OCI-LY1 (cell line): ENCODE data around the gene GLG1.

Source experiments
- H2AFZ ChIP-seq: fragments of 200-600 bp; sonication (generic), shearing (Covaris generic); 2 replicates; pipeline ENCODE4 v1.6.0; 2014; ENCODE audit warnings: antibody characterized with exemption, mild to moderate bottlenecking, low read length
- H3F3A ChIP-seq: fragments of 200-600 bp; sonication (generic), shearing (Covaris generic); 2 replicates; pipeline ENCODE4 v1.6.0; 2014; ENCODE audit warnings: mild to moderate bottlenecking, antibody characterized with exemption, low read length, moderate library complexity; ENCODE audit not compliant: insufficient read depth
- H3K27ac ChIP-seq: fragments of 200-600 bp; sonication (generic); 2 replicates; pipeline ENCODE4 v1.5.1; 2014; ENCODE audit warnings: low read length, mixed run types, mild to moderate bottlenecking, low read depth; ENCODE audit not compliant: poor library complexity, severe bottlenecking
- H3K27me3 ChIP-seq: fragments of 200-600 bp; sonication (generic); 2 replicates; pipeline ENCODE4 v1.6.0; 2014; ENCODE audit warnings: antibody characterized with exemption, mild to moderate bottlenecking, low read length, moderate library complexity; ENCODE audit not compliant: insufficient read depth
- H3K36me3 ChIP-seq: fragments of 200-600 bp; sonication (generic); 2 replicates; pipeline ENCODE4 v1.6.1; 2014; ENCODE audit warnings: mild to moderate bottlenecking, antibody characterized with exemption, low read length, moderate library complexity, mixed read lengths; ENCODE audit not compliant: insufficient read depth
- H3K4me1 ChIP-seq: fragments of 200-600 bp; sonication (generic); 2 replicates; pipeline ENCODE4 v1.5.1; 2014; ENCODE audit warnings: mild to moderate bottlenecking, low read length, moderate library complexity; ENCODE audit not compliant: insufficient read depth, severe bottlenecking
- H3K4me2 ChIP-seq: fragments of 200-600 bp; sonication (generic), shearing (Covaris generic); 2 replicates; pipeline ENCODE4 v1.6.1; 2014; ENCODE audit warnings: low read length
- H3K4me3 ChIP-seq: fragments of 200-600 bp; sonication (generic); 2 replicates; pipeline ENCODE4 v1.5.1; 2014; ENCODE audit warnings: low read length, low read depth, mild to moderate bottlenecking, mixed read lengths; ENCODE audit not compliant: poor library complexity, severe bottlenecking
- H3K79me2 ChIP-seq: fragments of 200-600 bp; shearing (Covaris generic); 2 replicates; pipeline ENCODE4 v1.6.1; 2016; ENCODE audit warnings: mixed run types, low read length, mixed read lengths; ENCODE audit not compliant: insufficient read depth
- H3K9ac ChIP-seq: fragments of 200-600 bp; sonication (generic), shearing (Covaris generic); 2 replicates; pipeline ENCODE4 v1.6.1; 2014; ENCODE audit warnings: mild to moderate bottlenecking, low read length, mixed read lengths
- H3K9me2 ChIP-seq: fragments of 200-600 bp; sonication (generic), shearing (Covaris generic); 2 replicates; pipeline ENCODE4 v1.6.1; 2014; ENCODE audit warnings: low read depth, mild to moderate bottlenecking, low read length, mixed read lengths
- H3K9me3 ChIP-seq: fragments of 200-600 bp; shearing (Covaris generic); 2 replicates; pipeline ENCODE4 v1.6.1; 2014; ENCODE audit warnings: low read length, mixed read lengths
- H4K20me1 ChIP-seq: fragments of 200-600 bp; sonication (generic), shearing (Covaris generic); 2 replicates; pipeline ENCODE4 v1.6.0; 2016; ENCODE audit warnings: mild to moderate bottlenecking, low read length; ENCODE audit not compliant: insufficient read depth
- CTCF ChIP-seq: fragments of 200-600 bp; sonication (generic), shearing (Covaris generic); IDR thresholded peaks from 2 replicates; pipeline ENCODE4 v1.5.1; 2017; ENCODE audit warnings: mild to moderate bottlenecking, antibody characterized with exemption, low read length, moderate library complexity, mixed read lengths
- EZH2 ChIP-seq: fragments of 200-600 bp; sonication (generic), shearing (Covaris generic); IDR thresholded peaks from 2 replicates; pipeline ENCODE4 v1.8.0; 2017; ENCODE audit warnings: borderline replicate concordance, mixed run types, mild to moderate bottlenecking, antibody characterized with exemption, low read length, moderate library complexity, mixed read lengths

The GLG1 gene

DNA sequence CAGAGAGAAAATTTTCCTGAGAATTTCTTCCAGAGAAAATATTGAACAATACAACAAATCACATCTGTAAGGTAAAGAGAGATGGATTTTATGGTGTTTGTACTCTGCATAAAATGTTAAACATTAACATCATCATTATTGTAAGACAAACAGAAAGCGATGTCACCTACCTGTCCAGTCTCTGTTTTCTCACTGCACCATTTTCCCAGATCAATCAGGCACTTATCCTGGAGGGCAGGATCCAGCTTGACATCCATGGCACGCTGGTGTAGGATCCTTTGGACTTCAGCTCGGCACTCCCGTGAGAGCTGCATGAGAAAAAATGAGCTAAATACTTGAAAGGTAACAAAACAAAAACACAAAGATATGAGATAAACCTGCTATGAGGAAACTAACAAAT, 129.7 kb downstream of the GLG1 start:
- Histone ChIP-seq H4K20me1 (no peaks in the 10 kb centered on the region), H2AFZ (no peak overlapping the region), H3K27ac (no peak overlapping the region), H3K9me3 (no peaks in the 10 kb centered on the region), H3F3A (no peaks in the 10 kb centered on the region), H3K9ac (no peak overlapping the region), H3K9me2 (no peaks in the 10 kb centered on the region), H3K4me3 (no peak overlapping the region), H3K36me3 (peaks cover 61% of the 10 kb centered on the region), H3K27me3 (no peaks in the 10 kb centered on the region), H3K4me1 (no peaks in the 10 kb centered on the region), H3K79me2 (no peaks in the 10 kb centered on the region), H3K4me2 (no peak overlapping the region)
- no peak for TF ChIP-seq EZH2
- TF ChIP-seq CTCF = no peak

GRCh38 chr16:74474416-74474815, 132.5 kb downstream of the GLG1 start:
- Histone ChIP-seq H3K27me3 (no peaks in the 10 kb centered on the region), H3K4me1 (no peaks in the 10 kb centered on the region), H3K9me3 (no peaks in the 10 kb centered on the region), H3K79me2 (no peaks in the 10 kb centered on the region), H4K20me1 (no peaks in the 10 kb centered on the region), H3K4me2 (no peak overlapping the region), H3K4me3 (no peak overlapping the region), H3K9me2 (no peaks in the 10 kb centered on the region), H2AFZ (no peak overlapping the region), H3K9ac (no peak overlapping the region), H3K36me3 (peaks cover 68% of the 10 kb centered on the region), H3F3A (no peaks in the 10 kb centered on the region), H3K27ac (no peak overlapping the region)
- TF ChIP-seq EZH2 (no peak), CTCF (no peak)

DNA sequence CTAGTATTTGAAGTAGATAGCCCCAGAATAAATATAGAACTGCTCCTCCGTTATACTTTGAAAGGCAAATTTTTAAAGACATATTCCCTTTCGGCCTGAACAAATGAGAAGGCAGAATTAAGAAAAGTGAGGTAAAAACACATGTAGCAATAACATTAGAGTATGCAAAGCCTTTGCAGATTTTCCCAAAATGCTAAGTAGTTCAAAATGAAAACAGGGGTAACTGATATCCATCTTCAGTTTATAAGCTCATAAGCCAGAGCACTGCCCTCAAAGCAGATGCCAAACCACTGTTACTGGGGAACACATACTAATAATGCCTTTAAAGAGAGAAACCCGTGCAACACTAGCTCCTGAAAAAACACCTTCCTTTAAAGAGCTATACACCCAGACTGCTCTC, 134.4 kb downstream of the GLG1 start:
- no peak overlapping the region for H3K27ac ChIP-seq
- H3K9ac ChIP-seq = no peak overlapping the region
- TF ChIP-seq CTCF (no peak), EZH2 (no peak)
- H3K79me2 ChIP-seq = no peaks in the 10 kb centered on the region
- H3K4me3 ChIP-seq = no peak overlapping the region
- H3F3A ChIP-seq = no peaks in the 10 kb centered on the region
- no peak overlapping the region for H2AFZ ChIP-seq
- peaks cover 79% of the 10 kb centered on the region for H3K36me3 ChIP-seq
- no peaks in the 10 kb centered on the region for H3K4me1 ChIP-seq
- H3K9me3 ChIP-seq = no peaks in the 10 kb centered on the region
- H4K20me1 ChIP-seq = no peaks in the 10 kb centered on the region
- H3K4me2 ChIP-seq = no peak overlapping the region
- H3K9me2 ChIP-seq = no peaks in the 10 kb centered on the region
- H3K27me3 ChIP-seq = no peaks in the 10 kb centered on the region
